Astrocyte of the cerebellum (primary cell): ENCODE data around the gene CDK2.

Experiments
- DNase-seq: peaks from one replicate; pipeline ENCODE4 v3.0.0-alpha.2; 2011; ENCODE audit warnings: low read depth
- H3K4me3 ChIP-seq: 2 replicates; pipeline ENCODE4 v1.5.1; 2011; ENCODE audit warnings: mild to moderate bottlenecking, low read depth, low read length, moderate library complexity
- CTCF ChIP-seq: IDR thresholded peaks from 2 replicates; pipeline ENCODE4 v1.5.1; 2012; ENCODE audit warnings: low read length, low read depth, moderate library complexity, mild to moderate bottlenecking; ENCODE audit errors: missing control alignments
- in situ Hi-C: cut with HindIII; loops from 2 replicates; pipeline ENCODE4 v1.10.0; 2017; ENCODE audit warnings: low sequenced_read_pairs

CDK2 gene

GRCh38 chr12:55940065-55940732 is 26.4 kb upstream of the CDK2 start:
- in situ Hi-C loops: no loop called here
- DNase-seq: peak; percentile 66
- H3K4me3 ChIP-seq: no peak overlapping the region
- peak; percentile 95 for TF ChIP-seq CTCF

GRCh38 chr12:55942055-55942454 is 24.6 kb upstream of the CDK2 start:
- in situ Hi-C loops: no loop called here
- H3K4me3 ChIP-seq: no peak overlapping the region
- no peak for DNase-seq
- no peak for TF ChIP-seq CTCF

- in situ Hi-C loops: no loop called here
- DNase-seq: no peak
- no peak overlapping the region for H3K4me3 ChIP-seq
- TF ChIP-seq CTCF: no peak
Observed at GRCh38 chr12:55942577-55943136, 24.0 kb upstream of the CDK2 start.

GRCh38 chr12:55946553-55946952 is 20.1 kb upstream of the CDK2 start:
- H3K4me3 ChIP-seq: no peak overlapping the region
- in situ Hi-C loops: no loop called here
- no peak for TF ChIP-seq CTCF
- DNase-seq: no peak

GRCh38 chr12:55955344-55955743 is 11.3 kb upstream of the CDK2 start:
- no peak for DNase-seq
- no peak for TF ChIP-seq CTCF
- in situ Hi-C loops: no loop called here
- H3K4me3 ChIP-seq: no peak overlapping the region

- peak; percentile 42 for TF ChIP-seq CTCF
- no peak for DNase-seq
- in situ Hi-C loops: no loop called here
- H3K4me3 ChIP-seq: no peak overlapping the region
Observed at GRCh38 chr12:55955800-55956508, 10.7 kb upstream of the CDK2 start.
